Measurements from ENCODE around the gene KDM7A. TPM values are rescaled to one million over a fixed set of nuclear protein-coding genes. Genes with fewer than 3 reads are reported as not detected.

Gene KDM7A
- total and polyA plus RNA-seq, 2 of the 8 experiments (the other 6 are each of a cell fraction or from before 2014, with no cell fraction given) = 2.2 to 12.5 TPM

DNA sequence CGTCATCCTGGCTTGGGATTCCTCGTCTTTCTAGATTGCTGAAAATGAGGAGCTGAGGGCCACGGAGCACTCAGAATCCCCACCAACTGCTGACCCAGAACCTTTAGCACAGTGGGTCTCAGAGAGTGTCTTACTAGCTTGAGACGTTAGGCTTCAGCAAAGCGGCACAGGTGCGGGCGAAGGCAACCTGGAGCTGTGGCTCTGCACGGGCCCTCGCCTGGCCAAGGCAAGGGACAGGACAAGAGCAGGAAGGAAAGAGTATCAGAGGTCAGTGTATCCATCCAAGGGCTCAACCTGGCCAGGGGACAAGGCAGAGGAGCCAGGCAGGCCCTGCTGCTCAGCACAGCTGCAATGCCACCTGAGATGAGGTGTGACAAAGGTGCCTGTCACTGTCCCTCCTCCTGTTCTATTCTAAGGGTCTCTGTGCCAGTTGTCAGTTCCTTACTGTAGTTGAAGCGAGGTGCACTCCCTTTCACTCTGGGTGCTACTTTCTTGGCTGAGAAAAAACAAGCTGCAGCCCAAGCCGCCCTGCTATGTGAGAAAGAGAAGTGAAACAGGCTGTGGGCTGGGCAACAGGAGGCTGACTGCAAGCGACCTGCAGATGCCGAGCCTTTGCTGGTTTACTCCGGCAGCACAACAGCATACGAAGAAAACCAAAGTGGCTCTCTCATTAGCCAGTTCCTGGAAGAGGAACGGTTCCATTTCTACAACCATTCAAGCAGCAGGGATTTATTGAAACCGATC, 33.3 kb upstream of the KDM7A start:
- H3K27me3 ChIP-seq (replicated peaks in 1 of 4; ENCODE audit: control insufficient read depth in 3 of 4, extremely low read depth in 1 of 4, insufficient read depth in 3 of 4, low read length in 3 of 4) = no peaks in the 10 kb centered on the region
- no peaks in the 10 kb centered on the region for H4K20me1 ChIP-seq (replicated peaks in 1 of 2; ENCODE audit: control insufficient read depth in 1 of 2, insufficient read depth in 2 of 2, low read length in 2 of 2)
- H3K4me3 ChIP-seq (ENCODE audit: extremely low read depth in 1 of 4, insufficient read depth in 2 of 4, low read depth in 3 of 4, low read length in 4 of 4) = no peak overlapping the region
- H3K23ac ChIP-seq (ENCODE audit: insufficient read length) = no peak overlapping the region
- H3K18ac ChIP-seq (ENCODE audit: extremely low read depth, low read length) = no peak overlapping the region
- no peak overlapping the region for H2AFZ ChIP-seq (ENCODE audit: low read length)
- H3K14ac ChIP-seq (ENCODE audit: insufficient read length) = no peak overlapping the region
- no peak overlapping the region; the same call in 1 of the 2 replicates for H2BK12ac ChIP-seq (ENCODE audit: low read depth, low read length)
- H3K79me1 ChIP-seq (ENCODE audit: low read depth, low read length) = no peaks in the 10 kb centered on the region
- 91% methylated on average over 17 of the region's 17 CpGs; no CpG with 5 or more reads in 1 of the 2 experiments for WGBS, 2 experiments (ENCODE audit: extremely low coverage in 1 of 2, insufficient coverage in 1 of 2, insufficient read length in 1 of 2, insufficient replicate concordance in 2 of 2, low coverage in 1 of 2, low lambda C conversion rate in 2 of 2, missing lambda C conversion rate in 1 of 2)
- H3K56ac ChIP-seq (replicated peaks; ENCODE audit: insufficient read length, low read depth, low read length) = no peak overlapping the region
- H4K5ac ChIP-seq (ENCODE audit: insufficient read length, low read depth, low read length) = no peak overlapping the region
- H3K4me2 ChIP-seq (ENCODE audit: insufficient read depth in 1 of 2, low read depth in 2 of 2, low read length in 2 of 2) = no peak overlapping the region
- CTCF ChIA-PET (ENCODE audit: partially characterized antibody) = interaction anchor here (1.0 to 1.4 kb wide), 2 partner anchors 11 to 28 kb away, joined by 3 read pairs; no protein-coding TSS in a partner anchor
- H4K91ac ChIP-seq (replicated peaks; ENCODE audit: insufficient read length, low read length) = no peak overlapping the region
- no peak overlapping the region for H3K9ac ChIP-seq (replicated peaks in 1 of 4; ENCODE audit: extremely low read depth in 1 of 4, low read depth in 3 of 4, low read length in 3 of 4)
- FAIRE-seq (no peak), DNase-seq (ENCODE audit: low read depth in 1 of 2, low spot score in 2 of 2) (no peak)
- no peak overlapping the region for H4K8ac ChIP-seq (ENCODE audit: extremely low read depth, insufficient read depth, low read length)
- H3K79me2 ChIP-seq (ENCODE audit: control insufficient read depth in 1 of 2, insufficient read depth in 2 of 2, low read length in 2 of 2) = no peaks in the 10 kb centered on the region
- H3K36me3 ChIP-seq (ENCODE audit: control insufficient read depth in 2 of 4, insufficient read depth in 4 of 4, low read length in 3 of 4) = no peaks in the 10 kb centered on the region
- no peak overlapping the region for H2BK120ac ChIP-seq (replicated peaks; ENCODE audit: low read depth, low read length)
- H2BK20ac ChIP-seq (ENCODE audit: low read length) = no peak overlapping the region
- POLR2A ChIA-PET (ENCODE audit: partially characterized antibody) = no interaction called here
- no peak overlapping the region for H3K4ac ChIP-seq (replicated peaks; ENCODE audit: insufficient read length, low read depth, low read length)
- no peak overlapping the region for H2BK15ac ChIP-seq (ENCODE audit: low read length)
- H3K9me3 ChIP-seq (ENCODE audit: insufficient read depth in 2 of 2, low read depth in 1 of 2, low read length in 1 of 2) = no peaks in the 10 kb centered on the region
- H3K4me1 ChIP-seq (replicated peaks in 1 of 4; ENCODE audit: control insufficient read depth in 3 of 4, insufficient read depth in 4 of 4, low read length in 3 of 4) = peaks cover 0 to 9% (median 3%) of the 10 kb centered on the region in 4 experiments; a peak in 2 of 7 replicates
- no peak for TF ChIP-seq PHF8 (conservative IDR thresholded peaks at IDR 0.05; ENCODE audit: low read depth, low read length)
- no peak for TF ChIP-seq SIN3A (conservative IDR thresholded peaks at IDR 0.05 in 1 of 2, IDR thresholded peaks at IDR 0.05 in 1 of 2; ENCODE audit: low read depth in 1 of 2, low read length in 2 of 2)
- no peak for TF ChIP-seq NANOG (IDR thresholded peaks at IDR 0.05; ENCODE audit: insufficient read depth, low read depth, low read length, poor library complexity, severe bottlenecking)
- H2BK5ac ChIP-seq (ENCODE audit: low read depth, low read length) = 0 out of 2 replicates have a peak overlapping the region, but pooled peaks have one; percentile 42
- H3K23me2 ChIP-seq (ENCODE audit: low read depth, low read length) = no peaks in the 10 kb centered on the region
- no peak overlapping the region for H2AK5ac ChIP-seq (ENCODE audit: low read depth, low read length)
- H3K27ac ChIP-seq (ENCODE audit: low read depth, low read length) = no peak overlapping the region
